HepG2 (cell line): ENCODE measurements around the gene TUBG2. TPM values are rescaled to one million over a fixed set of nuclear protein-coding genes. Genes with fewer than 3 reads are reported as not detected.

ENCODE experiments used
- ARNT2 ChIP-seq: sonication (generic); formaldehyde crosslinking; IDR thresholded peaks from 2 replicates; pipeline ENCODE4 v1.8.0; 2022; ENCODE audit warnings: mild to moderate bottlenecking, low read depth, missing genetic modification reagents, moderate library complexity
- DNMT1 ChIP-seq: sonication (generic); formaldehyde crosslinking; IDR thresholded peaks from 2 replicates; pipeline ENCODE4 v1.5.1; 2020; ENCODE audit warnings: mild to moderate bottlenecking, missing genetic modification reagents
- ETV6 ChIP-seq: sonication (generic); formaldehyde crosslinking; conservative IDR thresholded peaks from 2 replicates; pipeline ENCODE4 v1.4.0; 2020; ENCODE audit warnings: missing genetic modification reagents
- EZH2 ChIP-seq: conservative IDR thresholded peaks from 2 replicates; pipeline ENCODE4 v1.6.1; 2012; ENCODE audit warnings: mild to moderate bottlenecking, low read depth, low read length, moderate library complexity
- FOXM1 ChIP-seq: sonication (generic); formaldehyde crosslinking; IDR thresholded peaks from 2 replicates; pipeline ENCODE4 v1.5.0; 2020; ENCODE audit warnings: missing genetic modification reagents
- HDAC6 ChIP-seq: fragments of 200-600 bp; sonication (generic); IDR thresholded peaks from 2 replicates; pipeline ENCODE4 v1.7.0; 2017; ENCODE audit warnings: mild to moderate bottlenecking, antibody characterized with exemption, low read length, low read depth
- PLRG1 ChIP-seq: fragments of 450-650 bp; conservative IDR thresholded peaks from 2 replicates; pipeline ENCODE4 v1.6.1; 2016
- PPARG ChIP-seq: conservative IDR thresholded peaks from 2 replicates; pipeline ENCODE4 v1.6.1; 2016; ENCODE audit warnings: missing biosample characterization, missing genetic modification reagents
- RXRB ChIP-seq: IDR thresholded peaks from 2 replicates; pipeline ENCODE4 v1.6.1; 2016; ENCODE audit warnings: borderline replicate concordance, missing genetic modification reagents, missing compliant biosample characterization
- TAF15 ChIP-seq: fragments of 200-400 bp; formaldehyde crosslinking; IDR thresholded peaks from one replicate; pipeline ENCODE4 v1.6.1; 2018; ENCODE audit warnings: mild to moderate bottlenecking, low read depth, low read length; ENCODE audit not compliant: poor library complexity, severe bottlenecking
- THYN1 ChIP-seq: sonication (generic); formaldehyde crosslinking; IDR thresholded peaks from 2 replicates; pipeline ENCODE4 v1.8.1; 2023; ENCODE audit warnings: low read depth, mild to moderate bottlenecking, moderate library complexity, missing genetic modification reagents, borderline replicate concordance
- XBP1 ChIP-seq: sonication (generic); formaldehyde crosslinking; IDR thresholded peaks from 2 replicates; pipeline ENCODE4 v1.5.0; 2020; ENCODE audit warnings: missing genetic modification reagents
- ZFP82 ChIP-seq: sonication (generic); formaldehyde crosslinking; IDR thresholded peaks from 2 replicates; pipeline ENCODE4 v1.5.1; 2020; ENCODE audit warnings: mild to moderate bottlenecking, missing genetic modification reagents, borderline replicate concordance
- ZFP90 ChIP-seq: sonication (generic); formaldehyde crosslinking; IDR thresholded peaks from 2 replicates; pipeline ENCODE4 v1.8.0; 2022; ENCODE audit warnings: missing genetic modification reagents, mild to moderate bottlenecking, inconsistent platforms, borderline replicate concordance
- ZNF207 ChIP-seq: fragments of 450-650 bp; IDR thresholded peaks from 2 replicates; pipeline ENCODE4 v1.6.1; 2016; ENCODE audit warnings: antibody characterized with exemption, borderline replicate concordance
- ZNF234 ChIP-seq: sonication (generic); formaldehyde crosslinking; conservative IDR thresholded peaks from 2 replicates; pipeline ENCODE4 v1.5.1; 2020; ENCODE audit warnings: mild to moderate bottlenecking, missing genetic modification reagents
- ZNF441 ChIP-seq: sonication (generic); formaldehyde crosslinking; IDR thresholded peaks from 2 replicates; pipeline ENCODE4 v1.7.0; 2021; ENCODE audit warnings: missing genetic modification reagents, borderline replicate concordance
- ZNF451 ChIP-seq: sonication (generic); formaldehyde crosslinking; IDR thresholded peaks from 2 replicates; pipeline ENCODE4 v1.5.0; 2020; ENCODE audit warnings: mild to moderate bottlenecking, missing genetic modification reagents
- ZNF572 ChIP-seq: sonication (generic); formaldehyde crosslinking; IDR thresholded peaks from 2 replicates; pipeline ENCODE4 v1.5.1; 2020; ENCODE audit warnings: mild to moderate bottlenecking, missing genetic modification reagents
- ZNF678 ChIP-seq: sonication (generic); formaldehyde crosslinking; IDR thresholded peaks from 2 replicates; pipeline ENCODE4 v1.4.0; 2020; ENCODE audit warnings: mild to moderate bottlenecking, missing genetic modification reagents
- ZNF883 ChIP-seq: sonication (generic); formaldehyde crosslinking; IDR thresholded peaks from 2 replicates; pipeline ENCODE4 v1.5.1; 2020; ENCODE audit warnings: mild to moderate bottlenecking, missing genetic modification reagents; ENCODE audit errors: not compliant biosample characterization
- polyA plus RNA-seq, 8 experiments: library from polyadenylated mRNA; depleted of rRNA in 3 of 8; stranded (reverse) in 7 of 8; unstranded in 1 of 8; fragments of >200 nt; fragmentation: Illumina TruSeq in 4 of 8; extraction: Trizol in 4 of 8; gene quantifications; 2 replicates each; pipeline versions ENCODE4 v1.2.1 to v1.2.3, GENCODE V29; 2011 to 2016; ENCODE audit warnings: low read depth in 4 of 8, missing spikeins in 1 of 8, mixed read lengths in 1 of 8; ENCODE audit not compliant: insufficient read depth in 1 of 8
- total RNA-seq, 5 experiments: library from RNA; depleted of rRNA; stranded (reverse); fragments of >200 nt; fragmentation: Illumina TruSeq; extraction: Trizol; gene quantifications; 2 replicates each; pipeline ENCODE4 v1.2.3, GENCODE V29; 2016; ENCODE audit warnings: low read depth in 1 of 5
- TF ChIP-seq, protein P1 (sequence below): sonication (generic); formaldehyde crosslinking; IDR thresholded peaks from 2 replicates; pipeline ENCODE4 v1.8.1; 2023; ENCODE audit warnings: missing genetic modification reagents, mild to moderate bottlenecking, borderline replicate concordance
- TF ChIP-seq, protein P2 (sequence below): sonication (generic); formaldehyde crosslinking; IDR thresholded peaks from 2 replicates; pipeline ENCODE4 v1.4.0; 2020; ENCODE audit warnings: missing genetic modification reagents
- TF ChIP-seq, protein P3 (sequence below): sonication (generic); formaldehyde crosslinking; conservative IDR thresholded peaks from 2 replicates; pipeline ENCODE4 v1.8.1; 2023; ENCODE audit warnings: missing genetic modification reagents
- TF ChIP-seq, protein P4 (sequence below): sonication (generic); formaldehyde crosslinking; IDR thresholded peaks from 2 replicates; pipeline ENCODE4 v1.8.0; 2022; ENCODE audit warnings: missing genetic modification reagents, mild to moderate bottlenecking, moderate library complexity, borderline replicate concordance

The TUBG2 gene
- total and polyA plus RNA-seq, 2 of the 13 experiments (the other 11 are each of a cell fraction or from before 2014, with no cell fraction given): 16.0 to 42.3 TPM

DNA sequence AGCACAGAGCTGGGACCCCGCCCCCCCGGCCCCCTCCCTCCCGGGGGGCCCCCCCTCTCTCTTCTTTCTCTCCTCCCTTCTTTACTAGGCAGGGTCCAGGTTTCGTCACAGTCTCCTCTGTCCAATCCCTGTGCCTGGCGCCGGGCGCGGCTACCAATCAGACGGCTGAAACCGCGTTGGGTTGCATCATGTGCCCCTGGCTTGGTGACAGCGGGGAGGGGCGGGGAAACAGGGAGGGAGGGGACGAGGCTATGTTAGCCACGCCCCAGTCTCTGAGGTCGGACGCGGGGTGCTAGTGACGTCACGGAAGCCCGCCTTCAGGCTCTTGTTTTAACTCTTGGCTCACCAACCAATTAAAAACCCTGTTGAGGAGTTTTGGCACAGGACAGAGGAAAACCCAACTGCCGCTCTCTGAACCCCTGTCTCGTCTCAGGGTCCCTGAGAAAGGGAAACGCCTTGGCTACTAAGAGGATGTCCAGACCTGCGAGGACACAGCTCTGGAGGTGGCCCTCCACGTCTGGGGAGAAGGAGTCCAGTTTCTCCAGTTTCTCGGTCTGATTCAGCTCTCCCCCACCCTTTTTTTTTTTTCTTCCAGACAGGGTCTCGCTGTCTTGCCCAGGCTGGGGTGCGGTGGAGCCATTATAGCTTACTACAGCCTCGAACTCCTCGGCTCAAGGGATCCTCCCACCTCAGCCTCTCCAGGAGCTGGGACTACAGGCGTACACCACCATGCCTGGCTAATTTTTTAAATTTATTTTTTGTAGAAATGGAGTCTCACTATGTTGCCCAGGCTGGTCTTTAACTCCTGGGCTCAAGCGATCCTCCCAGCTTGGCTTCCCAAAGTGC, 18.2 kb downstream of the TUBG2 start (continued):
- no peak for TF ChIP-seq TAF15
- TF ChIP-seq ZNF451: no peak
- TF ChIP-seq, protein P1, sequence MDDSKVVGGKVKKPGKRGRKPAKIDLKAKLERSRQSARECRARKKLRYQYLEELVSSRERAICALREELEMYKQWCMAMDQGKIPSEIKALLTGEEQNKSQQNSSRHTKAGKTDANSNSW (CRISPR knock-in tag): no peak
- no peak for TF ChIP-seq ZNF678 (CRISPR knock-in tag)
- no peak for TF ChIP-seq ZNF883 (CRISPR knock-in tag)
- TF ChIP-seq XBP1: no peak
- TF ChIP-seq, protein P2, sequence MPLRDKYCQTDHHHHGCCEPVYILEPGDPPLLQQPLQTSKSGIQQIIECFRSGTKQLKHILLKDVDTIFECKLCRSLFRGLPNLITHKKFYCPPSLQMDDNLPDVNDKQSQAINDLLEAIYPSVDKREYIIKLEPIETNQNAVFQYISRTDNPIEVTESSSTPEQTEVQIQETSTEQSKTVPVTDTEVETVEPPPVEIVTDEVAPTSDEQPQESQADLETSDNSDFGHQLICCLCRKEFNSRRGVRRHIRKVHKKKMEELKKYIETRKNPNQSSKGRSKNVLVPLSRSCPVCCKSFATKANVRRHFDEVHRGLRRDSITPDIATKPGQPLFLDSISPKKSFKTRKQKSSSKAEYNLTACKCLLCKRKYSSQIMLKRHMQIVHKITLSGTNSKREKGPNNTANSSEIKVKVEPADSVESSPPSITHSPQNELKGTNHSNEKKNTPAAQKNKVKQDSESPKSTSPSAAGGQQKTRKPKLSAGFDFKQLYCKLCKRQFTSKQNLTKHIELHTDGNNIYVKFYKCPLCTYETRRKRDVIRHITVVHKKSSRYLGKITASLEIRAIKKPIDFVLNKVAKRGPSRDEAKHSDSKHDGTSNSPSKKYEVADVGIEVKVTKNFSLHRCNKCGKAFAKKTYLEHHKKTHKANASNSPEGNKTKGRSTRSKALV: 0 out of 2 replicates have a peak, but pooled peaks have one; percentile 15
- no peak for TF ChIP-seq ETV6 (CRISPR knock-in tag)
- no peak for TF ChIP-seq ZFP90
- no peak for TF ChIP-seq DNMT1 (CRISPR knock-in tag)
- no peak for TF ChIP-seq ARNT2
- no peak for TF ChIP-seq FOXM1 (CRISPR knock-in tag)
- TF ChIP-seq PLRG1: no peak
- 0 out of 2 replicates have a peak, but pooled peaks have one; percentile 58 for TF ChIP-seq ZNF572 (CRISPR knock-in tag)
- no peak for TF ChIP-seq HDAC6
- no peak for TF ChIP-seq ZFP82 (CRISPR knock-in tag)
- no peak for TF ChIP-seq ZNF207
- TF ChIP-seq ZNF441 (CRISPR knock-in tag): 0 out of 2 replicates have a peak, but pooled peaks have one; percentile 11
- TF ChIP-seq ZNF234 (CRISPR knock-in tag): no peak
- no peak for TF ChIP-seq THYN1 (CRISPR knock-in tag)
- TF ChIP-seq PPARG (CRISPR knock-in tag): no peak
- TF ChIP-seq RXRB (CRISPR knock-in tag): peak; percentile 32; the same call in 1 of the 2 replicates
- TF ChIP-seq, protein P3, sequence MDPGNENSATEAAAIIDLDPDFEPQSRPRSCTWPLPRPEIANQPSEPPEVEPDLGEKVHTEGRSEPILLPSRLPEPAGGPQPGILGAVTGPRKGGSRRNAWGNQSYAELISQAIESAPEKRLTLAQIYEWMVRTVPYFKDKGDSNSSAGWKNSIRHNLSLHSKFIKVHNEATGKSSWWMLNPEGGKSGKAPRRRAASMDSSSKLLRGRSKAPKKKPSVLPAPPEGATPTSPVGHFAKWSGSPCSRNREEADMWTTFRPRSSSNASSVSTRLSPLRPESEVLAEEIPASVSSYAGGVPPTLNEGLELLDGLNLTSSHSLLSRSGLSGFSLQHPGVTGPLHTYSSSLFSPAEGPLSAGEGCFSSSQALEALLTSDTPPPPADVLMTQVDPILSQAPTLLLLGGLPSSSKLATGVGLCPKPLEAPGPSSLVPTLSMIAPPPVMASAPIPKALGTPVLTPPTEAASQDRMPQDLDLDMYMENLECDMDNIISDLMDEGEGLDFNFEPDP (CRISPR knock-in tag): no peak
- TF ChIP-seq, protein P4, sequence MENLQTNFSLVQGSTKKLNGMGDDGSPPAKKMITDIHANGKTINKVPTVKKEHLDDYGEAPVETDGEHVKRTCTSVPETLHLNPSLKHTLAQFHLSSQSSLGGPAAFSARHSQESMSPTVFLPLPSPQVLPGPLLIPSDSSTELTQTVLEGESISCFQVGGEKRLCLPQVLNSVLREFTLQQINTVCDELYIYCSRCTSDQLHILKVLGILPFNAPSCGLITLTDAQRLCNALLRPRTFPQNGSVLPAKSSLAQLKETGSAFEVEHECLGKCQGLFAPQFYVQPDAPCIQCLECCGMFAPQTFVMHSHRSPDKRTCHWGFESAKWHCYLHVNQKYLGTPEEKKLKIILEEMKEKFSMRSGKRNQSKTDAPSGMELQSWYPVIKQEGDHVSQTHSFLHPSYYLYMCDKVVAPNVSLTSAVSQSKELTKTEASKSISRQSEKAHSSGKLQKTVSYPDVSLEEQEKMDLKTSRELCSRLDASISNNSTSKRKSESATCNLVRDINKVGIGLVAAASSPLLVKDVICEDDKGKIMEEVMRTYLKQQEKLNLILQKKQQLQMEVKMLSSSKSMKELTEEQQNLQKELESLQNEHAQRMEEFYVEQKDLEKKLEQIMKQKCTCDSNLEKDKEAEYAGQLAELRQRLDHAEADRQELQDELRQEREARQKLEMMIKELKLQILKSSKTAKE (CRISPR knock-in tag): no peak
- no peak for TF ChIP-seq EZH2
